ENCODE results near the gene TCHH.
A peak's percentile ranks its signal among the peaks of the same experiment; 100 is the strongest.
"Not testable (repeated sequence)": the region's sequence is repeated elsewhere in the genome, so short reads cannot be mapped to it uniquely, and the experiment has no call there.

Gene TCHH

GRCh38 chr1:152111515-152111968 is 3.7 kb downstream of the TCHH start:
- DNase-seq (ENCODE audit: low read depth in 2 of 3, low spot score in 1 of 3): peak in 2 of 3 donors; percentile 15 to 35

GRCh38 chr1:152110860-152111514 is 4.3 kb downstream of the TCHH start:
- DNase-seq (ENCODE audit: low read depth in 2 of 3, low spot score in 1 of 3): peak in 1 of 3 donors; percentile 23

DNA sequence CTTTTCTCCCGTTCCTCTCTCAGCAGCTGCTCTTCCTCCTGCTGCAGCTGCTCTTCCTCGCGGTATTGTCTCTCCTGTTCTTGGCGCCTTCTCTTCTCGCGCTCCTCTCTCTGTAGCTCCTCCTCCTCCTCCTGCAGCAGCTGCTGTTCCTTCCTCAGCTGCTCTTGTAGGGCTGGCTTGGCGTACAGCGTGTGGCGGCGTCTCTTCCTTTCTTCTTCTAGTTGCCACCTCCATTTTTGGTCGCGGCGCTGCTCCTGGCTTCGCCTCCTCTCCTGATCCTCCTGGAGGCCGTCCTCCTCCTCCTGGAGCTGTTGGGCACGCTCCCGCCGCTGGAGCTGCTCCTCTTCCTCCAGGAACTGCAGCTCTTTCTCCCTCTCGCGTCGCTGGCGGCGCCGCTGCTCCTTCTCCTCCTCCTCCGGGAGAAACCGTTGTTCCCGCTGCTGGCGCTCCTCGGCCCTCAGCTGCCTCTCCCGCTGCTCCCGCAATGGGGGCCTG is 4.8 kb downstream of the TCHH start:
- DNase-seq (ENCODE audit: low read depth in 2 of 3, low spot score in 1 of 3): no peak

DNA sequence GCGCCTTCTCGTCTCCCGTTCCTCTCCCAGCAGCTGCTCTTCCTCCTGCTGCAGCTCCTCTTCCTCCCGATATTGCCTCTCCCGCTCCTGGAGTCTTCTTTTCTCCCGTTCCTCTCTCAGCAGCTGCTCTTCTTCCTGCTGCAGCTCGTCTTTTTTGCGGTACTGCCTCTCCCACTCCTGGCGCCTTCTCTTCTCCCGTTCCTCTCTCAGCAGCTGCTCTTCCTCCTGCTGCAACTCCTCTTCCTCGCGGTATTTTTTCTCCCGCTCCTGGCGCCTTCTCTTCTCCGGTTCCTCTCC is 5.3 kb downstream of the TCHH start:
- DNase-seq (ENCODE audit: low read depth in 2 of 3, low spot score in 1 of 3): no peak

DNA sequence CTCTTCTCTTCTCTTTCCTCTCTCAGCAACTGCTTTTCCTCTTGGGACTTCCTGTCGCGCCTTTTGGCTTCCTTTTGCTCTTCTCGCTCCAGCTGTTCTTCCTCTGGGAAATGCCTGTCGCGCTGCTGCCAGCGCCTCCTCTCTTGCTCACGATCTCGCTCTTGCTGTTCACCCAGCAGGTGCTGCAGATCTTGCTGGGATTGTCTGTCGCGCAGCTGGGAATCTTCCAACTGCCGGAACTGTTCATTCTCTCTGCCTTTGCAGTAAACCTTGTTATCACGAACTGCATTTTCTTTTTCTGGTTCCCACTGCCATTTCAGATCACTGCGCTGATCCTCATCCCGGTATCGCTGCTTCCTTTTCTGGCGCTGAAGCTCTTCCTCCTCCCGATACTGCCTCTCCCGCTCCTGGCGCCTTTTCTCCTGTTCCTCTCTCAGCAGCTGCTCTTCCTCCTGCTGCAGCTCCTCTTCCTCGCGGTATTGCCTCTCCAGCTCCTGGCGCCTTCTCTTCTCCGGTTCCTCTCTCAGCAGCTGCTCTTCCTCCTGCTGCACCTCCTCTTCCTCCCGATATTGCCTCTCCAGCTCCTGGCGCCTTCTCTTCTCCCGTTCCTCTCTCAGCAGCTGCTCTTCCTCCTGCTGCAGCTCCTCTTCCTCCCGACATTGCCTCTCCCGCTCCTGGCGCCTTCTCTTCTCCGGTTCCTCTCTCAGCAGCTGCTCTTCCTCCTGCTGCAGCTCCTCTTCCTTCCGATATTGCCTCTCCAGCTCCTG is 5.8 kb downstream of the TCHH start:
- DNase-seq (ENCODE audit: low read depth in 2 of 3, low spot score in 1 of 3): no peak

DNA sequence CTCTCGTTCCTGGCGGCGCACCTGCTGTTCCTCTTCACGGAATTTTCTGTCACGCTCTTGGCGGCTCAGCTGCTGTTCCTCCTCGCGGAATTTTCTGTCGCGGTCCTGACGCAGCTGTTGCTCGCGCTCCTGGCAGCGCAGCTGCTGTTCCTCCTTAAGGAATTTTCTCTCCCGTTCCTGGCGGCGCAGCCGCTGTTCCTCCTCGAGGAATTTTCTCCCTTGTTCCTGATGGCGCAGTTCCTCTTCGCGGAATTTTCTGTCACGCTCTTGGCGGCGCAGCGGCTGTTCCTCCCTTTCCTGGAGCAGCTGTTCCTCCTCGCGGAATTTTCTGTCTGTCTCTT is 6.4 kb downstream of the TCHH start:
- DNase-seq (ENCODE audit: low read depth in 2 of 3, low spot score in 1 of 3): no peak

- DNase-seq (ENCODE audit: low read depth in 2 of 3, low spot score in 1 of 3): no peak
Measured at GRCh38 chr1:152107984-152108881, 7.0 kb downstream of the TCHH start.

GRCh38 chr1:152107031-152107983 is 7.9 kb downstream of the TCHH start:
- no peak for DNase-seq (ENCODE audit: low read depth in 2 of 3, low spot score in 1 of 3)

DNA sequence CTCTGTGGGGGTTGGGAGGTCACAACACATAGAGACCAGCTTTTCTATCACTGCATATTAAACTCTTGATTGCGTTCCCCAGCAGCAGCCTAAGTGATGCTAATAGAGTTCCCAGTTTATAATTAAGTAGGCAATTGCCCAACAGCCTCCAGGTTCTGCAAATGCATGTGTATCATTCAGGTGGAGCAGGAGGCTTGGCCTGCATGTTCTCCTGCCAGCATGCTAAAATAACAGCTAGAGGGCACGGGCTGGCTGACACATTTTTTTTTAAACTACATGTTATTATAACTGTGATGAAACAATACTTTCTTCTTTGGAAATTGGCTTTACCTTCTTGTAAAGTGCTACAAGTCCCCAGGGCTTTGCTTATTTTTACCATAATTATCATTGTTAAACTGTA is 10.4 kb downstream of the TCHH start:
- DNase-seq (ENCODE audit: low read depth in 2 of 3, low spot score in 1 of 3): no peak

DNA sequence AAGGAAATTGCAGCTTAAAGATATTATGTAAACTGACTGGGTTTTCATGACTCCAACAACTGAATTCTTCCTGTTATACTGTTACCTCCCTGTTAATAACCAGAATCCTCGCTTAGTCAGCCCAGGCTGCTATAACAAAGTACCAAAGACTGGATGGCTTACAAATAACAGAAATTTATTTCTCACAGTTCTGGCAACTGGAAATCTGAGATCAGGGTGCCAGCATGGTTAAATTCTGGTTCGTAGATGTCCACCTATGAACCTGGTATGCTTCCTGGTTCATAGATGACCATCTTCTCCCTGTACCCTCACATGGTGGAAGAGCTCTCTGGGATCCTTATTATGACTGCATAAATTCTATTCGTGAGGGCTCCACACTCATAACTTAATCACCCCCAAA is 18.3 kb downstream of the TCHH start:
- DNase-seq (ENCODE audit: low read depth in 2 of 3, low spot score in 1 of 3): no peak

DNA sequence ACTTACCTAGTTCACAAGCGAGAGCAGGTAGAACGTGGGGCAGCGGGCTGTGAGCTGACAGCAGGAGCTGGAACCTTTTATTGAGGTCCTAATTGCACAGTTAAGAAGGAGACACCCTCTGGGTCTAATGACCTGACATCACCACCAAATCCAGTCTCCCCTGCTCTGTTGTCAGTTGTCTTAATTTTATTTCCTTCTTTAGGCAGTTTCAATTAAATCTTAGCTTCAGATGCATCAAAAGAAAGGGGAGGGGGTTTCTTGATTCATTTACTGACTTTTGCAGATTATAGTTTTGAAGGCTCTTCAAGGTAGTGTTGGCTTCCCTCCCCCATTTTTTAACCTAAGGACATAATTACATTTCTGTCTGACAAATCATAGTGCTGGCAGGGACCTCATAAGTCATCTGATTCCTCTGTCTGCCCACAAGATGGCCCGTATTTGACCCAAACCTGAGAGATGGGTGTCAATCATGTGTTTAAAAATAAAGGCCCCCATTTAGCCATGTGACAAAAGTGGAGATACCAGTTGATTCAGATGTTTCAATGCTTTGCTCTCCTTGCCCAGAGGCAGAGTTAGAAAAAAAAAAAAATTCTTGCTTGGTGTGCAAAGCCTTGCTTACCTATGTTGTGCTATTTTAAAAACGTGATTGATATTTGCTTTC is 26.1 kb downstream of the TCHH start, which contains the start of gene TCHHL1:
Gene TCHHL1, minus strand, starts transcription at position 51 of the 661 bp plus-strand sequence. CDS start 921 bp downstream, outside the sequence.
- no peak for DNase-seq (ENCODE audit: low read depth in 2 of 3, low spot score in 1 of 3)

DNA sequence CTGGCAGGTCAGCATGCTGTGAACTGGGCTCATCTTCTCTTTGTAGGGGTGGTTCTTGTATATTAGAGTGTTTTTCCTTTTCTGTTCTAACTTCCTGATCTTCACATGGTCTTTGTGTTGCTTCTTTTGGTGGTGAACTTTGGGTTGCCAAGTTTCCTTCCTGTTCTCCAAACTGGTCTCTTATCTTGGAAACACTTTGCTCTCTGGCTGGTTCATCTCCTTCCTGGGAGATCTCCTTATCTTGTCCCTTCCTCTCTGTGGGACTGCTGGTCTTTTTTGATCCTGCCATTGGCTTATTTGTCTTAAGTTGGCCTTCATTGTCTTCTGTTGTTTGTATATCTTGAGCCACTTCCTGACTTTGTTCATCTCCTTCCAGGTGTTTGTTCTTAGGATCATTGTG is 28.5 kb downstream of the TCHH start:
- DNase-seq (ENCODE audit: low read depth in 2 of 3, low spot score in 1 of 3): no peak

- DNase-seq (ENCODE audit: low read depth in 2 of 3, low spot score in 1 of 3): no peak
Measured at GRCh38 chr1:152084853-152085252, 30.4 kb downstream of the TCHH start.

GRCh38 chr1:152081026-152081425 is 34.2 kb downstream of the TCHH start:
- DNase-seq (ENCODE audit: low read depth in 2 of 3, low spot score in 1 of 3): not testable (repeated sequence)

DNA sequence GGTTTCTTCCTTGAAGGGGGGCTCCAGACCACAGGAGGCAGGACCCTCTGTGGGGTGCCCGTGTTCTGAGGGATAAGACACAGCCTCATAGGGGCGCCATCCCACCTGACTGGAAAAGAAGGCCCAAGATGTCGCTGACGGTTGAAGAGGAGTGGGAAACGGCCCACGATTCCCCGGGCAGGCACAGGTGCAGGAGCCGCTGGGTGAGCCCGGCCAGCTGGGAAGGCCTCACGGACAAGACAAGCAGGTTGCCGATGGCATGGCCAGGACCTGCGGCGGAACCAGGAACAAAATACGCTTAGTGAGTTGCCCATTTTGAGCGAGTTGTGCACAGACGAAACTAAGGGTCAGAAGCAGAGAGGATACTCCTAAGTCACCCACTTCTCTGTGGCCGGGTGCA is 34.8 kb downstream of the TCHH start:
- not testable (repeated sequence) for DNase-seq (ENCODE audit: low read depth in 2 of 3, low spot score in 1 of 3)

DNA sequence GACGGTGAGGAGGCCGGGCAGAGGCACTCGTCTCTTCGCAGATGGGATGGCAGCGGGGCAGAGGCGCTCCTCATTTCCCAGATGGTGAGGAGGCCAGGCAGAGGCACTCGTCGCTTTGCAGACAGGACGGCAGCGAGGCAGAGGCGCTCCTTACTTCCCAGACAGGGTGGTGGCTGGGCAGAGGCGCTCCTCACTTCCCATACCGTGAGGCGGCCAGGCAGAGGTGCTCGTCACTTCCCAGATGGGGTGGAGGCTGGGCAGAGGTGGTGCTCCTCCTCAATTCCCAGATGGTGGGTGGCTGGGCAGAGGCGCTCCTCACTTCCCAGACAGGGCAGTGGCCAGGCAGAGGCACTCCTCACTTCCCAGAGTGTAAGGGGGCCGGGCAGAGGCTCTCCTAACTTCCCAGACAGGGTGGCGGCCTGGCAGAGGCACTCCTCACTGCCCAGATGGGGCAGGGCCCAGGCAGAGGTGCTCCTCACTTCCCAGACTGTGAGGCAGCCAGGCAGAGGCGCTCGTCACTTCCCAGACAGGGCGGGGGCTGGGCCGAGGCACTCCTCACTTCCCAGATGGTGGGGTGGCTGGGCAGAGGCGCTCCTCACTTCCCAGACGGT is 36.3 kb downstream of the TCHH start:
- DNase-seq (ENCODE audit: low read depth in 2 of 3, low spot score in 1 of 3): no peak

DNA sequence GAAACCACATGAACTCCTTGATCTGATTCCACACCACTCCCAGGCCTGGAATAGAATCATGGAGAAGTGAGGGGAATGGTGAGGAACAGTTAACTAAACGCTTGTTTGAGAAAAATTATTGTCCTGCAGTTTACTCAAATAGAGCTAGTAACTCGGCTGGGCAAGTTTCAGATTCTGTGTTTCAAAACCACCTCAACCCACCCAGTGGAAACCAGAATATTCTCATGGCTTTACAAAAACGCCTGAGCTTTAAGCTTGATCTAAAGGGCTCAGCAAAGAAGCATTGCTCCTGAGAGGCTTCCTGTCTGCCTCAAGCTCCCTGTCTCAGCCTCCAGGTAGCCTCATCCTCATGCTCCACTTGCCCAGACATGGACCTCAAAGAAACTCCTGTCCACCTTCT is 42.9 kb downstream of the TCHH start:
- DNase-seq (ENCODE audit: low read depth in 2 of 3, low spot score in 1 of 3): no peak

- DNase-seq (ENCODE audit: low read depth in 2 of 3, low spot score in 1 of 3): no peak
Measured at GRCh38 chr1:152071123-152071522, 44.1 kb downstream of the TCHH start.

DNA sequence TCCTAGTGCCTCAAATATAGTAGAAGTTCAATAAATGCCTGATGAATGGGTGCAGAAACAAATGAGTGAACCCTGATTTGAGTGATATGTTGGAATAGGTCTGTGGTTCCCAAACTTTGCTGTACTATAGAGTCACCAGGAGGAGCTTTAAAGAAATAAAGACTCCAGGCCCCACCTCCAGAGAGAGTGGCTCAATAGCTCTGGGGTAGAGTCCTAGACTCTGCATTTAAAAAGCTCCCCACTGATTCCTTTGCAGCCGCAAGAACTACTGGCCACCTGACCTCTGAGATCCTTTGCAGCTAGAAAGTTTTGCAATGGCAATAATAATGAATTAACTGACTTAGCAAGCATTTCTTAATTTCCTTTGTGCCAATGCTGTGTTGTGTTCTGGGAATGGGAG is 47.3 kb downstream of the TCHH start:
- DNase-seq (ENCODE audit: low read depth in 2 of 3, low spot score in 1 of 3): no peak

GRCh38 chr1:152067150-152067549 is 48.1 kb downstream of the TCHH start:
- DNase-seq (ENCODE audit: low read depth in 2 of 3, low spot score in 1 of 3): no peak
